Retinal pigment epithelial cell (primary cell): ENCODE results near the gene S100A16.
"Not testable (repeated sequence)": the region's sequence is repeated elsewhere in the genome, so short reads cannot be mapped to it uniquely, and the experiment has no call there.

Source experiments
- DNase-seq: peaks from one replicate; pipeline ENCODE4 v3.0.0-alpha.2; 2010; ENCODE audit warnings: low read depth
- H3K4me3 ChIP-seq: 2 replicates; pipeline ENCODE4 v1.5.1; 2011; ENCODE audit warnings: mild to moderate bottlenecking, low read length, control low read depth, moderate library complexity
- CTCF ChIP-seq: conservative IDR thresholded peaks from 2 replicates; pipeline ENCODE4 v1.5.1; 2011; ENCODE audit warnings: low read depth, low read length, control low read depth, inconsistent platforms

The S100A16 gene

GRCh38 chr1:153647346-153647714 is 34.4 kb upstream of the S100A16 start:
- peak; percentile 12 for TF ChIP-seq CTCF

GRCh38 chr1:153646672-153647345 is 33.9 kb upstream of the S100A16 start:
- TF ChIP-seq CTCF, result no peak
- H3K4me3 ChIP-seq, result no peak overlapping the region
- DNase-seq, result no peak

More at GRCh38 chr1:153647346-153647714, 34.4 kb upstream of the S100A16 start:
- no peak overlapping the region for H3K4me3 ChIP-seq
- DNase-seq, result no peak

- DNase-seq, result no peak
- TF ChIP-seq CTCF, result no peak
- H3K4me3 ChIP-seq, result no peak overlapping the region
These were observed 30.9 kb upstream of the S100A16 start for GRCh38 chr1:153643816-153644215.

GRCh38 chr1:153643100-153643499 is 30.2 kb upstream of the S100A16 start:
- DNase-seq, result no peak
- TF ChIP-seq CTCF, result no peak
- no peak overlapping the region for H3K4me3 ChIP-seq

GRCh38 chr1:153642161-153642560 is 29.2 kb upstream of the S100A16 start:
- H3K4me3 ChIP-seq, result no peak overlapping the region
- no peak for DNase-seq
- no peak for TF ChIP-seq CTCF

- TF ChIP-seq CTCF, result no peak
- no peak overlapping the region for H3K4me3 ChIP-seq
- no peak for DNase-seq
These were observed 27.9 kb upstream of the S100A16 start for GRCh38 chr1:153640861-153641260.

- H3K4me3 ChIP-seq, DNase-seq: not testable (repeated sequence)
These were observed 27.3 kb upstream of the S100A16 start for GRCh38 chr1:153640213-153640612.
